Endothelial cell of umbilical vein (primary cell): Measurements from ENCODE around the gene ZNF839.

Source experiments
- EZH2 ChIP-seq: IDR thresholded peaks from 2 replicates; pipeline ENCODE4 v1.6.1; 2012; ENCODE audit warnings: borderline replicate concordance, low read depth, mild to moderate bottlenecking, moderate library complexity, low read length, inconsistent platforms; ENCODE audit not compliant: severe bottlenecking
- FOS ChIP-seq: IDR thresholded peaks from 2 replicates; pipeline ENCODE4 v1.6.1; 2011; ENCODE audit warnings: mild to moderate bottlenecking, low read length, moderate library complexity, borderline replicate concordance; ENCODE audit not compliant: insufficient read depth
- MYC ChIP-seq: IDR thresholded peaks from one replicate; pipeline ENCODE4 v1.6.1; 2011; ENCODE audit warnings: mild to moderate bottlenecking, low read depth, low read length
- POLR2A ChIP-seq: IDR thresholded peaks from 2 replicates; pipeline ENCODE4 v1.6.1; 2012; ENCODE audit warnings: low read depth, mild to moderate bottlenecking, control low read depth, low read length
- POLR2AphosphoS5 ChIP-seq: IDR thresholded peaks from 2 replicates; pipeline ENCODE4 v1.6.1; 2012; ENCODE audit warnings: low read depth, mild to moderate bottlenecking, control low read depth, low read length, moderate library complexity; ENCODE audit not compliant: insufficient read depth
- TF ChIP-seq, protein P1 (sequence below), 2 donors: IDR thresholded peaks; 1 replicate in 1 of 2; 2 replicates in 1 of 2; pipeline ENCODE4 v1.5.1; 2011; ENCODE audit warnings: low read length in 2 of 2, mild to moderate bottlenecking in 2 of 2, moderate library complexity in 2 of 2, control low read depth in 1 of 2, inconsistent platforms in 1 of 2, low read depth in 1 of 2; ENCODE audit not compliant: insufficient read depth in 1 of 2; ENCODE audit errors: extremely low read depth in 1 of 2
- TF ChIP-seq, protein P2 (sequence below): IDR thresholded peaks from 2 replicates; pipeline ENCODE4 v1.6.1; 2011; ENCODE audit not compliant: insufficient read depth, insufficient read length

DNA sequence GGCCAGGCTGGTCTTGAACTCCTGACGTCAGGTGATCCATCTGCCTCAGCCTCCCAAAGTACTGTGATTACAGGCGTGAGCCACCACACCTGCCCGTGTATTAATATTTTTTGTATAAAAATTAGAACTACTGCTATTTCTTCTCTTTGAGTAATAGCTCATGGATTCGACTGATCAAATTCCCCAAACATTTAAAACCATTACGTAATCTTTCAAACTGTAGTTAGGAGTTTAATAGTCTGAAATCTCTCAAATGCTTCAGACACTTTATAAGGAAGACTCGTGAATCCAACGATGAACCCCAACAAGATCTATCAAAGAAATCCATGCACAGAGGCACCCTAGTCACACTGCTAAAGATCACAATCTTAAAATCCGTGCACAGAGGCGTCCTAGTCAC, 59.3 kb downstream of the ZNF839 start:
- TF ChIP-seq POLR2AphosphoS5 (no peak), EZH2 (no peak), POLR2A (no peak), MYC (no peak), FOS (no peak)
- TF ChIP-seq, protein P1, sequence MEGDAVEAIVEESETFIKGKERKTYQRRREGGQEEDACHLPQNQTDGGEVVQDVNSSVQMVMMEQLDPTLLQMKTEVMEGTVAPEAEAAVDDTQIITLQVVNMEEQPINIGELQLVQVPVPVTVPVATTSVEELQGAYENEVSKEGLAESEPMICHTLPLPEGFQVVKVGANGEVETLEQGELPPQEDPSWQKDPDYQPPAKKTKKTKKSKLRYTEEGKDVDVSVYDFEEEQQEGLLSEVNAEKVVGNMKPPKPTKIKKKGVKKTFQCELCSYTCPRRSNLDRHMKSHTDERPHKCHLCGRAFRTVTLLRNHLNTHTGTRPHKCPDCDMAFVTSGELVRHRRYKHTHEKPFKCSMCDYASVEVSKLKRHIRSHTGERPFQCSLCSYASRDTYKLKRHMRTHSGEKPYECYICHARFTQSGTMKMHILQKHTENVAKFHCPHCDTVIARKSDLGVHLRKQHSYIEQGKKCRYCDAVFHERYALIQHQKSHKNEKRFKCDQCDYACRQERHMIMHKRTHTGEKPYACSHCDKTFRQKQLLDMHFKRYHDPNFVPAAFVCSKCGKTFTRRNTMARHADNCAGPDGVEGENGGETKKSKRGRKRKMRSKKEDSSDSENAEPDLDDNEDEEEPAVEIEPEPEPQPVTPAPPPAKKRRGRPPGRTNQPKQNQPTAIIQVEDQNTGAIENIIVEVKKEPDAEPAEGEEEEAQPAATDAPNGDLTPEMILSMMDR (IDR thresholded peaks at IDR 0.05; ENCODE audit: extremely low read depth in 1 of 2, insufficient read depth in 1 of 2, low read depth in 1 of 2, low read length in 2 of 2): no peak
- TF ChIP-seq, protein P2, sequence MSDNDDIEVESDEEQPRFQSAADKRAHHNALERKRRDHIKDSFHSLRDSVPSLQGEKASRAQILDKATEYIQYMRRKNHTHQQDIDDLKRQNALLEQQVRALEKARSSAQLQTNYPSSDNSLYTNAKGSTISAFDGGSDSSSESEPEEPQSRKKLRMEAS: no peak
